IMR-90 (cell line): ENCODE data around the gene NNT. TPM values are rescaled to one million over a fixed set of nuclear protein-coding genes. Genes with fewer than 3 reads are reported as not detected.

Source experiments
- ATAC-seq: fragments of 200-7000 bp; cut with Tn5 transposase; 2 replicates; pipeline ENCODE4 v1.9.1; 2020; ENCODE audit warnings: low read depth, mild to moderate bottlenecking, moderate library complexity
- BruUV-seq: library from RNA; stranded (reverse); fragments of 400-500 nt; replicated peaks from 2 replicates; lab custom pipeline; 2021; lab: Mats Ljungman, UMichigan
- CTCF ChIA-PET: fragments of 300-600 bp; formaldehyde crosslinking; extraction: SDS; loops from one replicate; lab custom pipeline; 2021; ENCODE audit warnings: antibody characterized with exemption; lab: Yijun Ruan, JAX
- POLR2A ChIA-PET: fragments of 300-600 bp; sonication (Branson Sonifier 250); formaldehyde crosslinking; loops from one replicate; lab custom pipeline; 2022; ENCODE audit warnings: antibody characterized with exemption; ENCODE audit not compliant: unreplicated experiment; lab: Charles Lee
- DNase-seq: peaks from one replicate; pipeline ENCODE4 v3.0.0; 2013
- H2AFZ ChIP-seq: replicated peaks from 2 replicates; pipeline ENCODE3; 2013; ENCODE audit warnings: low read length, mild to moderate bottlenecking; ENCODE audit not compliant: poor library complexity
- H2AK5ac ChIP-seq: 2 replicates; pipeline ENCODE4 v1.6.1; 2013; ENCODE audit warnings: low read depth, low read length, inconsistent platforms
- H2AK9ac ChIP-seq: replicated peaks from 2 replicates; pipeline ENCODE3; 2013; ENCODE audit warnings: mild to moderate bottlenecking, low read depth, low read length, moderate library complexity; ENCODE audit not compliant: poor library complexity
- H2BK120ac ChIP-seq: 2 replicates; pipeline ENCODE4 v1.6.1; 2013; ENCODE audit warnings: low read depth, low read length, inconsistent platforms
- H2BK15ac ChIP-seq: 3 replicates; pipeline ENCODE4 v1.6.1; 2013; ENCODE audit warnings: low read depth, low read length, inconsistent platforms
- H2BK20ac ChIP-seq: 2 replicates; pipeline ENCODE4 v1.6.1; 2013; ENCODE audit warnings: low read depth, mild to moderate bottlenecking, inconsistent platforms, low read length, moderate library complexity
- H2BK5ac ChIP-seq: 2 replicates; pipeline ENCODE4 v1.6.1; 2013; ENCODE audit warnings: mild to moderate bottlenecking, low read depth, low read length, inconsistent platforms; ENCODE audit not compliant: poor library complexity, severe bottlenecking
- H3K14ac ChIP-seq: replicated peaks from 2 replicates; pipeline ENCODE4 v1.6.1; 2013; ENCODE audit warnings: low read depth, low read length, inconsistent platforms
- H3K18ac ChIP-seq: 2 replicates; pipeline ENCODE4 v1.6.1; 2013; ENCODE audit warnings: low read depth, low read length, control low read depth
- H3K23ac ChIP-seq: 2 replicates; pipeline ENCODE4 v1.6.1; 2013; ENCODE audit warnings: low read depth, low read length, inconsistent platforms
- H3K27ac ChIP-seq: 2 replicates; pipeline ENCODE4 v1.5.1; 2013; ENCODE audit warnings: mild to moderate bottlenecking, control low read depth, low read length; ENCODE audit not compliant: insufficient read depth
- H3K27me3 ChIP-seq: 2 replicates; pipeline ENCODE4 v1.6.1; 2013; ENCODE audit warnings: low read length; ENCODE audit not compliant: control insufficient read depth, insufficient read depth
- H3K36me3 ChIP-seq: 2 replicates; pipeline ENCODE4 v1.6.1; 2013; ENCODE audit warnings: low read length, mixed read lengths; ENCODE audit not compliant: control insufficient read depth, insufficient read depth
- H3K4ac ChIP-seq: 2 replicates; pipeline ENCODE4 v1.6.1; 2013; ENCODE audit warnings: low read depth, low read length, inconsistent platforms
- H3K4me1 ChIP-seq: 2 replicates; pipeline ENCODE4 v1.6.1; 2013; ENCODE audit warnings: low read length, mixed read lengths; ENCODE audit not compliant: control insufficient read depth, insufficient read depth
- H3K4me2 ChIP-seq: 2 replicates; pipeline ENCODE4 v1.6.1; 2013; ENCODE audit warnings: low read depth, mild to moderate bottlenecking, control low read depth, low read length, moderate library complexity
- H3K4me3 ChIP-seq: 2 replicates; pipeline ENCODE4 v1.5.1; 2013; ENCODE audit warnings: low read depth, mild to moderate bottlenecking, control low read depth, low read length, moderate library complexity; ENCODE audit not compliant: insufficient read depth
- H3K56ac ChIP-seq: 2 replicates; pipeline ENCODE4 v1.6.1; 2013; ENCODE audit warnings: low read length, inconsistent platforms; ENCODE audit not compliant: insufficient read depth; ENCODE audit errors: extremely low read depth
- H3K79me1 ChIP-seq, 2 experiments: 2 replicates each; pipeline ENCODE4 v1.6.1; 2013; ENCODE audit warnings: low read length in 2 of 2, inconsistent platforms in 1 of 2, low read depth in 1 of 2
- H3K9ac ChIP-seq: 2 replicates; pipeline ENCODE4 v1.6.1; 2013; ENCODE audit warnings: low read depth, low read length, control low read depth
- H3K9me1 ChIP-seq: 2 replicates; pipeline ENCODE4 v1.6.1; 2013; ENCODE audit warnings: low read length, inconsistent platforms; ENCODE audit not compliant: insufficient read depth
- H3K9me3 ChIP-seq: 2 replicates; pipeline ENCODE4 v1.6.1; 2013; ENCODE audit warnings: low read length; ENCODE audit not compliant: control insufficient read depth, insufficient read depth
- H4K20me1 ChIP-seq: 2 replicates; pipeline ENCODE4 v1.6.1; 2013; ENCODE audit warnings: low read length, inconsistent platforms; ENCODE audit not compliant: insufficient read depth
- H4K5ac ChIP-seq: 2 replicates; pipeline ENCODE4 v1.6.1; 2013; ENCODE audit warnings: mild to moderate bottlenecking, low read depth, low read length, control low read depth
- H4K8ac ChIP-seq, 2 experiments: 2 replicates each; pipeline ENCODE4 v1.6.1; 2013; ENCODE audit warnings: low read depth in 2 of 2, low read length in 2 of 2, control low read depth in 1 of 2, inconsistent platforms in 1 of 2
- H4K91ac ChIP-seq: 2 replicates; pipeline ENCODE4 v1.6.1; 2013; ENCODE audit warnings: low read depth, low read length, inconsistent platforms; ENCODE audit not compliant: insufficient read depth
- CEBPB ChIP-seq: IDR thresholded peaks from 2 replicates; pipeline ENCODE4 v1.6.1; 2012; ENCODE audit warnings: low read depth, low read length, improper control_type of control experiment
- WGBS, 2 experiments: methylation state at CpG; one replicate each; pipeline versions ENCODE4 v1.1.5 to v1.1.7; 2013; ENCODE audit warnings: missing lambda C conversion rate in 2 of 2; ENCODE audit not compliant: insufficient read length in 1 of 2; ENCODE audit errors: extremely low coverage in 2 of 2; 5-methylcytosine and 5-hydroxymethylcytosine counted together
- dilution Hi-C: fragments of 300-500 bp; cut with HindIII; formaldehyde crosslinking; loops from one replicate; pipeline ENCODE4 v1.14.3; 2018; ENCODE audit warnings: low sequenced_read_pairs; ENCODE audit not compliant: unreplicated experiment
- in situ Hi-C: fragments of 300-500 bp; cut with MboI; formaldehyde crosslinking; loops from 3 replicates; pipeline ENCODE4 v1.14.3; 2019; ENCODE audit warnings: low sequenced_read_pairs, inconsistent platforms, mixed read lengths
- intact Hi-C: fragments of 100-400 bp; cut with micrococcal nuclease; formaldehyde crosslinking; loops from 2 replicates; pipeline ENCODE4 v1.10.0; 2022
- polyA plus RNA-seq, 3 experiments: library from polyadenylated mRNA; depleted of rRNA; stranded (reverse); fragments of >200 nt; gene quantifications; 2 replicates each; pipeline ENCODE4 v1.2.3, GENCODE V29; 2012; ENCODE audit warnings: low replicate concordance in 1 of 3
- total RNA-seq: library from RNA; depleted of rRNA; stranded (reverse); fragments of >200 nt; gene quantifications from 2 replicates; pipeline ENCODE4 v1.2.3, GENCODE V29; 2012
- TF ChIP-seq, protein P1 (sequence below): fragments of 150-350 bp; IDR thresholded peaks from 2 replicates; pipeline ENCODE4 v1.6.1; 2016; ENCODE audit warnings: low read depth, mild to moderate bottlenecking, low read length, moderate library complexity, borderline replicate concordance

Gene NNT
- total and polyA plus RNA-seq, 2 of the 4 experiments (the other 2 are of a cell fraction) = 23.1 to 57.2 TPM

GRCh38 chr5:43620944-43621505, 18.0 kb downstream of the NNT start:
- H3K27ac ChIP-seq = no peak overlapping the region
- BruUV-seq = no TSS peak
- H3K23ac ChIP-seq = no peak overlapping the region
- H3K18ac ChIP-seq = no peak overlapping the region
- H3K4me3 ChIP-seq = no peak overlapping the region
- H3K4ac ChIP-seq = no peak overlapping the region
- peaks cover 5 to 10% of the 10 kb centered on the region in 2 experiments; a peak in 3 of 4 replicates for H3K79me1 ChIP-seq
- no peaks in the 10 kb centered on the region; the same call in 1 of the 2 replicates for H3K9me1 ChIP-seq
- no peak for ATAC-seq
- CTCF ChIA-PET = interaction anchor here (0.6 kb wide), 1 partner anchor 894 kb away, joined by 3 read pairs; no protein-coding TSS in a partner anchor
- intact Hi-C loops (no loop called here), dilution Hi-C loops (no loop called here), in situ Hi-C loops (no loop called here)
- no peaks in the 10 kb centered on the region for H3K4me1 ChIP-seq
- no peaks in the 10 kb centered on the region for H4K20me1 ChIP-seq
- H4K91ac ChIP-seq = no peak overlapping the region
- no peak overlapping the region for H4K5ac ChIP-seq
- H2AK9ac ChIP-seq = no peak overlapping the region
- POLR2A ChIA-PET = no interaction called here
- TF ChIP-seq, protein P1, sequence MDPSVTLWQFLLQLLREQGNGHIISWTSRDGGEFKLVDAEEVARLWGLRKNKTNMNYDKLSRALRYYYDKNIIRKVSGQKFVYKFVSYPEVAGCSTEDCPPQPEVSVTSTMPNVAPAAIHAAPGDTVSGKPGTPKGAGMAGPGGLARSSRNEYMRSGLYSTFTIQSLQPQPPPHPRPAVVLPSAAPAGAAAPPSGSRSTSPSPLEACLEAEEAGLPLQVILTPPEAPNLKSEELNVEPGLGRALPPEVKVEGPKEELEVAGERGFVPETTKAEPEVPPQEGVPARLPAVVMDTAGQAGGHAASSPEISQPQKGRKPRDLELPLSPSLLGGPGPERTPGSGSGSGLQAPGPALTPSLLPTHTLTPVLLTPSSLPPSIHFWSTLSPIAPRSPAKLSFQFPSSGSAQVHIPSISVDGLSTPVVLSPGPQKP = no peak
- peak; percentile 27; the same call in 1 of the 2 replicates for TF ChIP-seq CEBPB
- H3K56ac ChIP-seq = no peak overlapping the region
- H3K27me3 ChIP-seq = no peaks in the 10 kb centered on the region
- H3K36me3 ChIP-seq = peaks cover 8% of the 10 kb centered on the region
- H3K14ac ChIP-seq = no peak overlapping the region
- H2BK5ac ChIP-seq = no peak overlapping the region
- no CpG with 5 or more reads among the region's 4 CpGs for WGBS, 2 experiments
- no peak overlapping the region for H3K4me2 ChIP-seq
- H3K9ac ChIP-seq = no peak overlapping the region
- H2AFZ ChIP-seq = no peak overlapping the region
- H4K8ac ChIP-seq = no peak overlapping the region
- H2BK15ac ChIP-seq = no peak overlapping the region
- H2AK5ac ChIP-seq = no peak overlapping the region
- no peak overlapping the region for H2BK120ac ChIP-seq
- no peak overlapping the region for H2BK20ac ChIP-seq
- no peak for DNase-seq
- no peaks in the 10 kb centered on the region for H3K9me3 ChIP-seq
